Panc1 (cell line): Measurements from ENCODE around the gene EIF3L. TPM values are rescaled to one million over a fixed set of nuclear protein-coding genes. Genes with fewer than 3 reads are reported as not detected.
A peak's percentile ranks its signal among the peaks of the same experiment; 100 is the strongest.

Source experiments
- ATAC-seq: fragments of 200-7000 bp; cut with Tn5 transposase; 2 replicates; pipeline ENCODE4 v1.9.1; 2020; ENCODE audit warnings: mild to moderate bottlenecking, moderate library complexity
- BruUV-seq: library from RNA; stranded (reverse); fragments of 400-500 nt; replicated peaks from 2 replicates; lab custom pipeline; 2021; lab: Mats Ljungman, UMichigan
- CTCF ChIA-PET: fragments of 300-600 bp; sonication (Branson Sonifier 250); formaldehyde crosslinking; loops from one replicate; lab custom pipeline; 2022; ENCODE audit warnings: antibody characterized with exemption; lab: Charles Lee
- POLR2A ChIA-PET: fragments of 300-600 bp; sonication (Branson Sonifier 250); formaldehyde crosslinking; loops from one replicate; lab custom pipeline; 2022; ENCODE audit warnings: antibody characterized with exemption; lab: Charles Lee
- DNase-seq: peaks from one replicate; pipeline ENCODE4 v3.0.0-alpha.2; 2010; ENCODE audit warnings: low read depth, low spot score
- H3K27ac ChIP-seq: 2 replicates; pipeline ENCODE4 v1.5.1; 2011; ENCODE audit warnings: mild to moderate bottlenecking, low read length, inconsistent platforms
- H3K27me3 ChIP-seq: fragments of 200-500 bp; sonication (Bioruptor generic); 2 replicates; pipeline ENCODE4 v1.6.0; 2014; ENCODE audit warnings: low read length, inconsistent platforms; ENCODE audit not compliant: control insufficient read depth, insufficient read depth
- H3K36me3 ChIP-seq: fragments of 200-500 bp; sonication (Bioruptor generic); 2 replicates; pipeline ENCODE4 v1.5.1; 2014; ENCODE audit warnings: inconsistent platforms, mild to moderate bottlenecking, low read length, moderate library complexity; ENCODE audit not compliant: control insufficient read depth, insufficient read depth
- H3K4me1 ChIP-seq: 2 replicates; pipeline ENCODE4 v1.5.1; 2011; ENCODE audit warnings: inconsistent platforms, mild to moderate bottlenecking, low read length, moderate library complexity; ENCODE audit not compliant: control insufficient read depth, insufficient read depth
- H3K4me3 ChIP-seq, 2 experiments: 2 replicates each; pipeline ENCODE4 v1.5.1; 2011 to 2012; ENCODE audit warnings: low read depth in 2 of 2, low read length in 2 of 2, mild to moderate bottlenecking in 2 of 2, inconsistent platforms in 1 of 2, moderate library complexity in 1 of 2
- H3K9me3 ChIP-seq: fragments of 200-500 bp; sonication (Bioruptor generic); 2 replicates; pipeline ENCODE4 v1.5.1; 2014; ENCODE audit warnings: low read depth, mild to moderate bottlenecking, inconsistent platforms, low read length, moderate library complexity; ENCODE audit not compliant: control insufficient read depth, insufficient read depth
- POLR2AphosphoS5 ChIP-seq: IDR thresholded peaks from 2 replicates; pipeline ENCODE4 v1.6.1; 2012; ENCODE audit warnings: mild to moderate bottlenecking, low read depth, low read length, moderate library complexity
- SIN3A ChIP-seq: IDR thresholded peaks from 2 replicates; pipeline ENCODE4 v1.6.1; 2012; ENCODE audit warnings: low read depth, mild to moderate bottlenecking, low read length, moderate library complexity, borderline replicate concordance; ENCODE audit not compliant: insufficient read depth
- TCF7L2 ChIP-seq: IDR thresholded peaks from 2 replicates; pipeline ENCODE4 v1.6.1; 2011; ENCODE audit warnings: mild to moderate bottlenecking, low read depth, low read length, inconsistent platforms
- in situ Hi-C: cut with HindIII; loops from 2 replicates; pipeline ENCODE4 v1.10.0; 2016; ENCODE audit warnings: low sequenced_read_pairs, low pct_unique_long_range_greater_than_20kb
- intact Hi-C: fragments of 100-400 bp; cut with micrococcal nuclease; formaldehyde crosslinking; loops from one replicate; pipeline ENCODE4 v1.10.0; 2022; ENCODE audit not compliant: unreplicated experiment
- total RNA-seq: library from RNA; stranded (reverse); gene quantifications from one replicate; pipeline ENCODE4 v1.2.1, GENCODE V29; 2021; ENCODE audit not compliant: unreplicated experiment
- TF ChIP-seq, protein P1 (sequence below), 2 experiments: IDR thresholded peaks; 2 replicates each; pipeline ENCODE4 v1.6.1; 2011 to 2012; ENCODE audit warnings: low read depth in 2 of 2, control low read depth in 1 of 2, low read length in 1 of 2, mild to moderate bottlenecking in 1 of 2, moderate library complexity in 1 of 2; ENCODE audit not compliant: insufficient read depth in 1 of 2
- TF ChIP-seq, protein P2 (sequence below): fragments of 450-650 bp; IDR thresholded peaks from 2 replicates; pipeline ENCODE4 v1.5.1; 2017; ENCODE audit warnings: mild to moderate bottlenecking

The EIF3L gene
- total RNA-seq, 1 experiment from 2014 or later = 211 TPM

DNA sequence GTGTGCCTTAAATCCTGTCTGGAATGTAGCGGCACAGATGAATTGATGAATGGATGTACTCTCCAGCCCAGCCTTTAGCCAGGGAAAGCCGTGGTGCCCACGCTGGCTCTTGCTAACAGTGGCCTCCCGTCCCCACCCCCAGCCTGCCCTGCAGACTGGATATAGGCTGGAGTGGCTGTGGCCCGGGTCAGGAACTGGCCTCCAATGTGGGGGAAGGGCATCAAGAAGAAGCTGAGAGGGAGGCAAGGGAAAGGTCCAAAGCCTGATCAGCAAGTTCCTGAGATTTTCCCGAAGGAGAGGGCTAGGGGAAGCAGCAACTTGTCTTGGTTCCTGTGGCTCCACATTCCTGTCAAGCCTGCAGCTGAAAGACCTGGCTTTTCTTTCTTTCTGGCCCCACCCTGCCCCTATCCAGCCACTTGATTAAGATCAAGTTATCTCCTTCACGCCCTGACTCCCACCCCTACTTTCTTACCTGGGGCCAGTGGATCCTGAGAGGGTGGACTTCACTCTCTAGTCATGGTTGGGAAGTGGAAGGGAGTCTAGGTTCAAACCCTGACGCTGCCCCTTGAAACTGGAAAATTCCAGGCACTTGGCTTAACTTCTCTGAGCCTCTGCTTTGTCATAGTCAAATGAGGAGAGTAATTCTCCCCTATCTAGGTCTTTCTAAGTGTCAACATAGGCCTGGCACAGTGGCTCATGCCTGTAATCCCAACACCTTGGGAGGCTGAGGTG, 45.9 kb downstream of the EIF3L start:
- no peaks in the 10 kb centered on the region for H3K36me3 ChIP-seq
- H3K4me3 ChIP-seq = no peak overlapping the region
- H3K27me3 ChIP-seq = no peaks in the 10 kb centered on the region
- peak; percentile 42; the same call in 1 of the 2 replicates for ATAC-seq
- POLR2A ChIA-PET = no interaction called here
- no TSS peak for BruUV-seq
- no peaks in the 10 kb centered on the region for H3K9me3 ChIP-seq
- intact Hi-C loops = no loop called here
- no peak for TF ChIP-seq POLR2AphosphoS5
- TF ChIP-seq TCF7L2 = no peak
- DNase-seq = no peak
- H3K4me1 ChIP-seq = peaks cover 26% of the 10 kb centered on the region
- in situ Hi-C loops = no loop called here
- H3K27ac ChIP-seq = peak overlapping the region; percentile 64
- CTCF ChIA-PET = no interaction called here

DNA sequence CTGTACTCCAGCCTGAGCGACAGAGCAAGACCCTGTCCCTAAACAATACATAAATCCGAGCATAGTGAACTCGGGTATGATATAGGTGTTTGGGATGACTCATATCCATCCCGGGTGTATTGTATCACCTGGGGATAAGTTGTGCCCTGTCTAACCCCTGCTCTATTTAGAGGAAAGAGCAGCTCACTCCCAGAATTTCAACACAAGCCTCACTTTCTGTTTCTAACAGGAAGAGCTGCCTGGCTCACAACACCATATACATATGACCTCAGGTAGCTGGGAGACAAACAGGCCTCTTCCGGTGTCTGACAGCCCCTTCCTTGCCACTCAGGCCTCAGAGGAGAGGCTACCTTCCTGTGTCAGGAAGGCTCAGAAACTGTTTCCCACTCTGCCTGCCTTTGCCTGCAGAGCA, 47.0 kb downstream of the EIF3L start:
- intact Hi-C loops = no loop called here
- Histone ChIP-seq H3K4me1 (peaks cover 26% of the 10 kb centered on the region), H3K9me3 (no peaks in the 10 kb centered on the region), H3K36me3 (no peaks in the 10 kb centered on the region), H3K4me3 (no peak overlapping the region), H3K27ac (peak overlapping the region; percentile 44), H3K27me3 (no peaks in the 10 kb centered on the region)
- no TSS peak for BruUV-seq
- in situ Hi-C loops = no loop called here
- TF ChIP-seq, protein P1, sequence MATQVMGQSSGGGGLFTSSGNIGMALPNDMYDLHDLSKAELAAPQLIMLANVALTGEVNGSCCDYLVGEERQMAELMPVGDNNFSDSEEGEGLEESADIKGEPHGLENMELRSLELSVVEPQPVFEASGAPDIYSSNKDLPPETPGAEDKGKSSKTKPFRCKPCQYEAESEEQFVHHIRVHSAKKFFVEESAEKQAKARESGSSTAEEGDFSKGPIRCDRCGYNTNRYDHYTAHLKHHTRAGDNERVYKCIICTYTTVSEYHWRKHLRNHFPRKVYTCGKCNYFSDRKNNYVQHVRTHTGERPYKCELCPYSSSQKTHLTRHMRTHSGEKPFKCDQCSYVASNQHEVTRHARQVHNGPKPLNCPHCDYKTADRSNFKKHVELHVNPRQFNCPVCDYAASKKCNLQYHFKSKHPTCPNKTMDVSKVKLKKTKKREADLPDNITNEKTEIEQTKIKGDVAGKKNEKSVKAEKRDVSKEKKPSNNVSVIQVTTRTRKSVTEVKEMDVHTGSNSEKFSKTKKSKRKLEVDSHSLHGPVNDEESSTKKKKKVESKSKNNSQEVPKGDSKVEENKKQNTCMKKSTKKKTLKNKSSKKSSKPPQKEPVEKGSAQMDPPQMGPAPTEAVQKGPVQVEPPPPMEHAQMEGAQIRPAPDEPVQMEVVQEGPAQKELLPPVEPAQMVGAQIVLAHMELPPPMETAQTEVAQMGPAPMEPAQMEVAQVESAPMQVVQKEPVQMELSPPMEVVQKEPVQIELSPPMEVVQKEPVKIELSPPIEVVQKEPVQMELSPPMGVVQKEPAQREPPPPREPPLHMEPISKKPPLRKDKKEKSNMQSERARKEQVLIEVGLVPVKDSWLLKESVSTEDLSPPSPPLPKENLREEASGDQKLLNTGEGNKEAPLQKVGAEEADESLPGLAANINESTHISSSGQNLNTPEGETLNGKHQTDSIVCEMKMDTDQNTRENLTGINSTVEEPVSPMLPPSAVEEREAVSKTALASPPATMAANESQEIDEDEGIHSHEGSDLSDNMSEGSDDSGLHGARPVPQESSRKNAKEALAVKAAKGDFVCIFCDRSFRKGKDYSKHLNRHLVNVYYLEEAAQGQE (IDR thresholded peaks at IDR 0.05; ENCODE audit: insufficient read depth in 1 of 2, low read depth in 2 of 2, low read length in 1 of 2) = no peak
- TF ChIP-seq TCF7L2 (no peak), POLR2AphosphoS5 (no peak), SIN3A (no peak)
- TF ChIP-seq, protein P2, sequence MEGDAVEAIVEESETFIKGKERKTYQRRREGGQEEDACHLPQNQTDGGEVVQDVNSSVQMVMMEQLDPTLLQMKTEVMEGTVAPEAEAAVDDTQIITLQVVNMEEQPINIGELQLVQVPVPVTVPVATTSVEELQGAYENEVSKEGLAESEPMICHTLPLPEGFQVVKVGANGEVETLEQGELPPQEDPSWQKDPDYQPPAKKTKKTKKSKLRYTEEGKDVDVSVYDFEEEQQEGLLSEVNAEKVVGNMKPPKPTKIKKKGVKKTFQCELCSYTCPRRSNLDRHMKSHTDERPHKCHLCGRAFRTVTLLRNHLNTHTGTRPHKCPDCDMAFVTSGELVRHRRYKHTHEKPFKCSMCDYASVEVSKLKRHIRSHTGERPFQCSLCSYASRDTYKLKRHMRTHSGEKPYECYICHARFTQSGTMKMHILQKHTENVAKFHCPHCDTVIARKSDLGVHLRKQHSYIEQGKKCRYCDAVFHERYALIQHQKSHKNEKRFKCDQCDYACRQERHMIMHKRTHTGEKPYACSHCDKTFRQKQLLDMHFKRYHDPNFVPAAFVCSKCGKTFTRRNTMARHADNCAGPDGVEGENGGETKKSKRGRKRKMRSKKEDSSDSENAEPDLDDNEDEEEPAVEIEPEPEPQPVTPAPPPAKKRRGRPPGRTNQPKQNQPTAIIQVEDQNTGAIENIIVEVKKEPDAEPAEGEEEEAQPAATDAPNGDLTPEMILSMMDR = no peak
- DNase-seq (no peak), ATAC-seq (0 out of 2 replicates have a peak, but pooled peaks have one; percentile 7)
- CTCF ChIA-PET = interaction anchor here (0.6 kb wide), 1 partner anchor 202 kb away, joined by 6 read pairs; no protein-coding TSS in a partner anchor
- POLR2A ChIA-PET = no interaction called here

DNA sequence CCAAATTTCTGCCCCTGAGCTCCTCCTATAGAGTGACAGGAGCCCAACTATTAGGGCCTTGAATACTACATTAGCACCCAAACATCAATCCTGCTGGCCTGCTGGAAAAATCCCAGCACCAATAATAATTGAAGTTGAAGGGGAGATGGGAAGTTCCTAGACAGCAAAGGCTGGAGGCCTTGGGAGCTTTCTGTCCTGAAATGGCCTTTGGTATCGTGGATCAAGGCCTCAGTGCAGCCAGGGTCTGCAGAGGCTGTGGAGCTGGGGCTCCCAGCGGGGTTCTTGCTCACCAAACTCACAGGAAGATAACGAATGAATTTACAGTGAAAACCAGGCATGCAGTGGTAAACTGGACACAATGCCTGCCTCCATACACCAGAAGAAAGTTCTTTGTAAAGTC, 47.7 kb downstream of the EIF3L start:
- no TSS peak for BruUV-seq
- no peak for ATAC-seq
- no peaks in the 10 kb centered on the region for H3K36me3 ChIP-seq
- in situ Hi-C loops (no loop called here), intact Hi-C loops (no loop called here)
- no peaks in the 10 kb centered on the region for H3K27me3 ChIP-seq
- ChIA-PET CTCF (no interaction called here), POLR2A (interaction anchor here (0.7 kb wide), 1 partner anchor 53 kb away, joined by 3 read pairs; the partner anchor contains the start of gene ANKRD54)
- H3K9me3 ChIP-seq = no peaks in the 10 kb centered on the region
- no peak for DNase-seq
- peaks cover 26% of the 10 kb centered on the region for H3K4me1 ChIP-seq
- H3K4me3 ChIP-seq = no peak overlapping the region
- TF ChIP-seq TCF7L2 = no peak
- no peak for TF ChIP-seq POLR2AphosphoS5
- TF ChIP-seq, protein P2 = no peak
- TF ChIP-seq SIN3A = no peak
- TF ChIP-seq, protein P1 (IDR thresholded peaks at IDR 0.05; ENCODE audit: insufficient read depth in 1 of 2, low read depth in 2 of 2, low read length in 1 of 2) = no peak
- no peak overlapping the region for H3K27ac ChIP-seq
